NCI-H187 (cell line): ENCODE results near the gene CMTM4.
"Not testable (repeated sequence)": the region's sequence is repeated elsewhere in the genome, so short reads cannot be mapped to it uniquely, and the experiment has no call there.

ENCODE experiments used
- DNase-seq, 2 experiments: peaks; one replicate each; lab custom pipeline; 2025; lab: John Stamatoyannopoulos, UW

The CMTM4 gene

GRCh38 chr16:66641387-66641786 is 55.2 kb downstream of the CMTM4 start:
- no peak for DNase-seq

GRCh38 chr16:66640724-66641314 is 55.7 kb downstream of the CMTM4 start:
- DNase-seq, result no peak

- no peak for DNase-seq
These were observed 57.3 kb downstream of the CMTM4 start for GRCh38 chr16:66639091-66639885.

GRCh38 chr16:66637806-66638205 is 58.7 kb downstream of the CMTM4 start:
- no peak for DNase-seq

GRCh38 chr16:66636199-66636598 is 60.3 kb downstream of the CMTM4 start:
- DNase-seq, result no peak

GRCh38 chr16:66635406-66635805 is 61.1 kb downstream of the CMTM4 start:
- no peak for DNase-seq

- DNase-seq, result no peak
These were observed 61.9 kb downstream of the CMTM4 start for GRCh38 chr16:66634527-66635196.

GRCh38 chr16:66631558-66631957 is 65.0 kb downstream of the CMTM4 start:
- DNase-seq, result not testable (repeated sequence)

- not testable (repeated sequence) for DNase-seq
These were observed 65.8 kb downstream of the CMTM4 start for GRCh38 chr16:66630561-66631260.

- DNase-seq, result no peak
These were observed 66.7 kb downstream of the CMTM4 start for GRCh38 chr16:66629856-66630255.

- not testable (repeated sequence) for DNase-seq
These were observed 68.7 kb downstream of the CMTM4 start for GRCh38 chr16:66627611-66628378.

- no peak for DNase-seq
These were observed 72.8 kb downstream of the CMTM4 start for GRCh38 chr16:66623755-66624154.

- DNase-seq, result no peak
These were observed 73.7 kb downstream of the CMTM4 start for GRCh38 chr16:66622863-66623262.

- no peak for DNase-seq
These were observed 74.6 kb downstream of the CMTM4 start for GRCh38 chr16:66621973-66622372.

GRCh38 chr16:66620429-66620795 is 76.1 kb downstream of the CMTM4 start:
- DNase-seq, result no peak

- no peak for DNase-seq
These were observed 76.8 kb downstream of the CMTM4 start for GRCh38 chr16:66619534-66620428.

GRCh38 chr16:66618588-66619375 is 77.8 kb downstream of the CMTM4 start:
- DNase-seq, result no peak

GRCh38 chr16:66617728-66618127 is 78.8 kb downstream of the CMTM4 start:
- no peak for DNase-seq

- no peak for DNase-seq
These were observed 79.5 kb downstream of the CMTM4 start for GRCh38 chr16:66617010-66617434.

- no peak for DNase-seq
These were observed 80.0 kb downstream of the CMTM4 start for GRCh38 chr16:66616592-66616991.
